Stimulated activated CD4-positive, alpha-beta T cell treated with anti-CD3 and anti-CD28 coated beads, Interleukin-12 subunit alpha, Interleukin-12 subunit beta, amount 100 ng/mL, for 24 hours (primary cell): ENCODE results near the gene UGT2A1.

ENCODE experiments used
- DNase-seq, 2 experiments: peaks; one replicate each; pipeline ENCODE4 v3.0.0-alpha.2; 2020; ENCODE audit warnings: low read depth in 2 of 2

Gene UGT2A1

GRCh38 chr4:69589884-69590283, 63.2 kb downstream of the UGT2A1 start:
- DNase-seq, result no peak

- DNase-seq, result no peak
Measured at GRCh38 chr4:69584135-69584534, 68.9 kb downstream of the UGT2A1 start.

- DNase-seq, result no peak
Measured at GRCh38 chr4:69583543-69583942, 69.5 kb downstream of the UGT2A1 start.

DNA sequence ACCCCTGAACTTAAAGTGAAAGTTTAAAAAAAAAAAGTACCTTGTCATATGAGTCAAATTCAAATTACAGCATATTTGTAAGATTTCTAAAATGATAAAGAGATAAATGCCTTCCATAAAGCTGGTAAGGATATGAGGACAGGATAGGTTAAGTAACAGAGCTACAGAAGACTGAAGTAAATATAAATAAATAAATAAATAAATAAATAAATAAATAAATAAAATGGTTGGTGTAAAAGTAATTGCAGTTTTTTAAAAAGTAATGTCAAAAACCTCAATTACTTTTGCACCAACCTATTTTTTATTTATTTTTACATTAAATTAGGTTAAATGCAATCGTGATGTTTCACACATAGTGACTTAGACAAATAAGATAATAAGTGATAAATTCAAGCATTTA, 75.8 kb downstream of the UGT2A1 start:
- no peak for DNase-seq

DNA sequence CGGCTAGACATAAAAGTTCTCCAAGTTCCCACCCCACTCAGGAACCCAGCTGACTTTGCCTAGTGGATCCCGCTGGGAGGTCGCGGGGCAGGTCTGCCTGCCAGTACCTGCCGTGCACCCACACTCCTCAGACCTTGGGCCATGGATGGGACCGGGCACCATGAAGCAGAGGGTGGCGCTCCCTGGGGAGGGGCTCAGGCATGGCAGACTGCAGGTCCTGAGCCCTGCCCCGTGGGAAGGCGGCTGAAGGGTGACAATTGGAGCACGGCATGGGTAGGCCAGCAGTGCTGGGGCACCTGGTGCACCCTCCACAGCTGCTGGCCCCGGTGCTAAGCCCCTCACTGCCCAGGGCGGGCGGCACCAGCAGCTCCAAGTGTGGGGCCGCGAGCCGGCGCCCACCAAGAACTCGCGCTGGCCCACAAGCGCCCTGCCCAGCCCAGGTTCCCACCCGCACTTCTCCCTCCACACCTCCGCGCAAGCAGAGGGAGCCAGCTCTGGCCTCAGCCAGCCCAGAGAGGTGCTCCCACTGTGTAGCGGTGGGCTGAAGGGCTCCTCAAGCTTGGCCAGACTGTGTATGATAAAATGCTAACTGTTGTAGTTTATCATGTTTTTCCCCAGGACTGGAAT, 76.7 kb downstream of the UGT2A1 start:
- no peak for DNase-seq

GRCh38 chr4:69568787-69569186, 84.3 kb downstream of the UGT2A1 start:
- no peak for DNase-seq

GRCh38 chr4:69563424-69563823, 89.6 kb downstream of the UGT2A1 start:
- no peak for DNase-seq

DNA sequence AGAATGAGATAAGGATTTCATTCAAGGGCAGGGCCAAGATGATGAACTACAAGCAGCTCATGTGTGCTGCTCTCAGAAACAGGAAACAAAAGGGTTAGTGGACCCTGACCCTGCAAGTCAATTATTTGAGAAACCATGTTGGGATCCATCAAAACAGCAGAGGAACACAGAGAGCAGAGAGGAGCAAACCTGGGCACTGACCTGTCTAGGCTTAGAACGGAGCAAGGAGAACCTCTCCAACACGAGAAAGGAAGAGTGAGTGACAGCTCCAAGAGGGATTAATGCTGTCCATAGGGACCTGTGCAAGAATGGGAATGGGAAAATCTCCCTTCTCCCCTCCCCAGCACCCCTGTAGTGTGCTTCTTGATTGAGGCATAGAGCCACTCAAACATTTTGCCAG, 103.4 kb downstream of the UGT2A1 start:
- no peak for DNase-seq

- DNase-seq, result no peak
Measured at GRCh38 chr4:69546134-69546765, 106.8 kb downstream of the UGT2A1 start.
